Chondrocyte (in vitro differentiated cells): ENCODE results near the gene SLC4A4. TPM values are rescaled to one million over a fixed set of nuclear protein-coding genes. Genes with fewer than 3 reads are reported as not detected.

ENCODE experiments used
- DNase-seq: peaks from one replicate; pipeline ENCODE4 v3.0.0; 2021; ENCODE audit warnings: mixed read lengths, low spot score
- H3K27ac Mint-ChIP-seq: one replicate; pipeline ENCODE4 v1.8.0; 2021; ENCODE audit warnings: mild to moderate bottlenecking, moderate library complexity, mixed read lengths; ENCODE audit not compliant: unreplicated experiment
- H3K27me3 Mint-ChIP-seq: 2 replicates; pipeline ENCODE4 v1.8.0; 2021; ENCODE audit warnings: low read depth, mixed read lengths
- H3K36me3 Mint-ChIP-seq: 2 replicates; pipeline ENCODE4 v1.8.0; 2021; ENCODE audit warnings: low read depth, mixed read lengths
- H3K4me1 Mint-ChIP-seq: 2 replicates; pipeline ENCODE4 v1.8.0; 2021; ENCODE audit warnings: low read depth, mild to moderate bottlenecking, mixed read lengths
- H3K4me3 Mint-ChIP-seq: one replicate; pipeline ENCODE4 v1.8.0; 2021; ENCODE audit warnings: mild to moderate bottlenecking, moderate library complexity, mixed read lengths; ENCODE audit not compliant: unreplicated experiment
- H3K9me3 Mint-ChIP-seq: 2 replicates; pipeline ENCODE4 v1.8.0; 2021; ENCODE audit warnings: low read depth, mixed read lengths
- CTCF ChIP-seq: fragments of 200-600 bp; sonication (generic); IDR thresholded peaks from 2 replicates; pipeline ENCODE4 v1.5.0; 2021; ENCODE audit warnings: antibody characterized with exemption, mild to moderate bottlenecking, moderate library complexity
- total RNA-seq: library from RNA; stranded (reverse); gene quantifications from 3 replicates; pipeline ENCODE4 v1.2.1, GENCODE V29; 2021

SLC4A4 gene
- total RNA-seq, 1 donor from 2014 or later = 12.8 TPM

GRCh38 chr4:71476240-71476639 lies 137.4 kb downstream of the SLC4A4 start:
- peaks cover 3% of the 10 kb centered on the region for H3K9me3 Mint-ChIP-seq
- no peak for TF ChIP-seq CTCF
- H3K4me1 Mint-ChIP-seq = peaks cover 40% of the 10 kb centered on the region
- H3K36me3 Mint-ChIP-seq = peaks cover 4% of the 10 kb centered on the region
- H3K27me3 Mint-ChIP-seq = no peaks in the 10 kb centered on the region
- no peak overlapping the region for H3K4me3 Mint-ChIP-seq
- no peak overlapping the region for H3K27ac Mint-ChIP-seq
- DNase-seq = no peak

GRCh38 chr4:71486550-71487343 lies 147.9 kb downstream of the SLC4A4 start:
- peaks cover 9% of the 10 kb centered on the region for H3K4me1 Mint-ChIP-seq
- peaks cover 6% of the 10 kb centered on the region for H3K36me3 Mint-ChIP-seq
- H3K27ac Mint-ChIP-seq = peak overlapping the region; percentile 29
- TF ChIP-seq CTCF = no peak
- peaks cover 7% of the 10 kb centered on the region for H3K9me3 Mint-ChIP-seq
- H3K4me3 Mint-ChIP-seq = no peak overlapping the region
- H3K27me3 Mint-ChIP-seq = peaks cover 3% of the 10 kb centered on the region
- no peak for DNase-seq

GRCh38 chr4:71487344-71487920 lies 148.6 kb downstream of the SLC4A4 start:
- Mint-ChIP-seq H3K4me1 (peaks cover 9% of the 10 kb centered on the region), H3K9me3 (peaks cover 7% of the 10 kb centered on the region), H3K27ac (peak overlapping the region; percentile 29), H3K4me3 (no peak overlapping the region), H3K36me3 (peaks cover 6% of the 10 kb centered on the region), H3K27me3 (peaks cover 4% of the 10 kb centered on the region)
- no peak for DNase-seq
- no peak for TF ChIP-seq CTCF

- no peak overlapping the region for H3K4me3 Mint-ChIP-seq
- DNase-seq = no peak
- TF ChIP-seq CTCF = peak; percentile 24
- peaks cover 15% of the 10 kb centered on the region for H3K27me3 Mint-ChIP-seq
- no peak overlapping the region for H3K27ac Mint-ChIP-seq
- H3K9me3 Mint-ChIP-seq = no peaks in the 10 kb centered on the region
- H3K36me3 Mint-ChIP-seq = peaks cover 6% of the 10 kb centered on the region
- H3K4me1 Mint-ChIP-seq = no peaks in the 10 kb centered on the region
Measured at GRCh38 chr4:71494539-71494938, 155.7 kb downstream of the SLC4A4 start.

GRCh38 chr4:71495454-71495853 lies 156.6 kb downstream of the SLC4A4 start:
- Mint-ChIP-seq H3K9me3 (no peaks in the 10 kb centered on the region), H3K4me3 (no peak overlapping the region), H3K4me1 (no peaks in the 10 kb centered on the region), H3K27ac (no peak overlapping the region), H3K36me3 (peaks cover 8% of the 10 kb centered on the region), H3K27me3 (peaks cover 14% of the 10 kb centered on the region)
- no peak for TF ChIP-seq CTCF
- no peak for DNase-seq
